ENCODE results near the gene USP6.
"Not testable (repeated sequence)": the region's sequence is repeated elsewhere in the genome, so short reads cannot be mapped to it uniquely, and the experiment has no call there.

The USP6 gene

DNA sequence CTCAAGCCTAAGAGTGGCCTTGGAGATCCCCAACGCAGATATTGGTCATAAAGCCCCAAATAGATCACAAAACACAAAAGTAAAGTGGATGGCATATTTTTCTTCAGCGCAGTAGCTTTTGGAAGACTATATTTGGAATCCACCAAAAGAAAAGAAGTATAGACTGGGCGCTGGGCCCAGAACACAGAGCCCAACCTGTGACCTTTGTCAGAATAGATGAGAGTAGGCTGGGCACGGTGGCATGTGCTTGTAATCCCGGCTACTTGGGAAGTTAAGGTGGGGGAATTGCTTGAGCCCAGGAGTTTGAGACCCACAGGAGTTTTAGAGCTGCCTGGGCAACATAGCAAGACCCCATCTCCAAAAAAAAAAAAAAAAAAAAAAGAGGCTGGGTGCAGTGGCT lies 104.2 kb downstream of the USP6 start:
- no peaks in the 10 kb centered on the region for H3K4me1 ChIP-seq (ENCODE audit: control insufficient read depth, insufficient read depth, low read length)
- H3K4me3 ChIP-seq (ENCODE audit: low read length): no peak overlapping the region
- WGBS (ENCODE audit: insufficient coverage, insufficient read length): no CpG with 5 or more reads among the region's 5 CpGs
- no peak for DNase-seq (ENCODE audit: low read depth, low spot score)
- no peaks in the 10 kb centered on the region for H3K27me3 ChIP-seq (ENCODE audit: control insufficient read depth, insufficient read depth, low read length)
- H3K9me3 ChIP-seq (ENCODE audit: control insufficient read depth, insufficient read depth, low read length): no peaks in the 10 kb centered on the region
- no peak overlapping the region for H3K27ac ChIP-seq (ENCODE audit: low read length)
- H3K36me3 ChIP-seq (ENCODE audit: control insufficient read depth, insufficient read depth, low read length): no peaks in the 10 kb centered on the region

- H3K9me3 ChIP-seq (ENCODE audit: control insufficient read depth, insufficient read depth, low read length); H3K36me3 ChIP-seq (ENCODE audit: control insufficient read depth, insufficient read depth, low read length); H3K27ac ChIP-seq (ENCODE audit: low read length); H3K27me3 ChIP-seq (ENCODE audit: control insufficient read depth, insufficient read depth, low read length); DNase-seq (ENCODE audit: low read depth, low spot score); H3K4me3 ChIP-seq (ENCODE audit: low read length); H3K4me1 ChIP-seq (ENCODE audit: control insufficient read depth, insufficient read depth, low read length): not testable (repeated sequence)
- WGBS (ENCODE audit: insufficient coverage, insufficient read length): no CpG with 5 or more reads among the region's 12 CpGs
These were observed 106.1 kb downstream of the USP6 start for GRCh38 chr17:5221912-5222311.

Data from iPS DF 6.9 (cell line).